ENCODE data around the gene GPA33.

The GPA33 gene

DNA sequence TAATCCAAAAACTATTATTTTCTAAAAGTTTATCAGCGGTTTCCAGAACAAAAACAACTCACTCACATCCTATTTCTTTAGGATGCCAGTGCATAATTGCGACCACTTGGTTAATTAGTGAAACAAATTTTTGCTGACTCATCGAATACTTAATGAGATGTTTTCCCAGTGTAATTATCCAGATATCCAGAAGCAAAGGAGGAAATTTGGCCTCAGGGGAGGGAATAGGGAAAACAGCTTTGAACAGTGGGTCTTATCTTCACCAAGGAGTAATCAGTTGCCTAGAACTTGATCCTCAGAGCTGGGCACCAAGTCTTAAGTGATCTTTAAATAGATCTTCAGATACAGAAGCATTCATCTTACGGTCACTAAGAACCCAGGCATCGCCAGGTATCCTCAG, 28.0 kb upstream of the GPA33 start:
- H4K20me1 ChIP-seq, result no peaks in the 10 kb centered on the region
- no peak overlapping the region for H3K9ac ChIP-seq
- no peaks in the 10 kb centered on the region for H3K4me1 ChIP-seq
- H3K36me3 ChIP-seq, result no peaks in the 10 kb centered on the region
- no peak for TF ChIP-seq Cebpa-rat (IDR thresholded peaks at IDR 0.05)
- peaks cover 9% of the 10 kb centered on the region for H3K27me3 ChIP-seq
- H3K4me2 ChIP-seq, result no peak overlapping the region
- no peak overlapping the region for H3K4me3 ChIP-seq
- no peaks in the 10 kb centered on the region; the same call in 1 of the 2 replicates for H3K9me3 ChIP-seq
- no peak overlapping the region for H3K27ac ChIP-seq

DNA sequence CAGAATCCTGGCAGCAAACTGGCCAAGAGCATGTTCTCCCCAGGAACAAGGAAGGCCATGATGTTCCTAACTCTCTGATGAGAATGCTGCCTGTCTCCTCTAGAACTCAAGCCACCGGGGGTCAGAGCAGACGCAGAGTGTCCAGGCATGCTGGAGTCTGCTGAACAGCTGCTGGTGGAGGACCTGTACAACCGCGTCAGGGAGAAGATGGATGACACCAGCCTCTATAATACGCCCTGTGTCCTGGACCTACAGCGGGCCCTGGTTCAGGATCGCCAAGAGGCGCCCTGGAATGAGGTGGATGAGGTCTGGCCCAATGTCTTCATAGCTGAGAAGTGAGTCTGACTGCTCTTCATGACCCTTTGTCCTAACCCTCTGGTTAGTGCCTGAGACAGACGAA, 27.0 kb upstream of the GPA33 start:
- peaks cover 2% of the 10 kb centered on the region for H3K9me3 ChIP-seq
- no peak overlapping the region for H3K4me3 ChIP-seq
- no peak for TF ChIP-seq Cebpa-rat (IDR thresholded peaks at IDR 0.05)
- H3K27ac ChIP-seq, result no peak overlapping the region
- peaks cover 9% of the 10 kb centered on the region for H3K27me3 ChIP-seq
- no peak overlapping the region for H3K4me2 ChIP-seq
- no peaks in the 10 kb centered on the region for H3K4me1 ChIP-seq
- no peaks in the 10 kb centered on the region for H4K20me1 ChIP-seq
- no peak overlapping the region for H3K9ac ChIP-seq
- H3K36me3 ChIP-seq, result no peaks in the 10 kb centered on the region

DNA sequence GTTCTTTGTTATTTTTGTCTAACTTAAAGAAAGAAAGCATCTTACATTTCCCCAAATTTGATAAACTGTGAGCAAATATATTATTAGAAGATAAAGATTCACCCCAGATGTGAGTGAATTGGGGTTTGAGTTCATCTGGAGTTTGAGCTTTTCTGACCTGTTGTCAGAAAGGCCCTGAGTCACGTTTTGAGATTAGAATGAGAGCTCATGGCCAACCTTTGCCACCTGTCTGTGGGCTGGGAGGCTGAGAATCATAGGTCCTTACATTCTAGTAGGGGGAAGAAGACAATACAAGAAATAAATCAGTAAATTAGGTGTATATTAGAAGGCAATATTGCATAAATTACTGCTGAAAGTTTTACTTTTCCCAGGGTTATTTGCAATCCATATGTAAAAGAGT, 26.0 kb upstream of the GPA33 start:
- TF ChIP-seq Cebpa-rat (IDR thresholded peaks at IDR 0.05), result no peak
- Histone ChIP-seq H3K4me2 (no peak overlapping the region), H3K27me3 (peaks cover 3% of the 10 kb centered on the region), H3K27ac (no peak overlapping the region), H4K20me1 (no peaks in the 10 kb centered on the region), H3K4me1 (no peaks in the 10 kb centered on the region), H3K36me3 (no peaks in the 10 kb centered on the region), H3K4me3 (no peak overlapping the region), H3K9ac (no peak overlapping the region), H3K9me3 (peaks cover 10% of the 10 kb centered on the region)

DNA sequence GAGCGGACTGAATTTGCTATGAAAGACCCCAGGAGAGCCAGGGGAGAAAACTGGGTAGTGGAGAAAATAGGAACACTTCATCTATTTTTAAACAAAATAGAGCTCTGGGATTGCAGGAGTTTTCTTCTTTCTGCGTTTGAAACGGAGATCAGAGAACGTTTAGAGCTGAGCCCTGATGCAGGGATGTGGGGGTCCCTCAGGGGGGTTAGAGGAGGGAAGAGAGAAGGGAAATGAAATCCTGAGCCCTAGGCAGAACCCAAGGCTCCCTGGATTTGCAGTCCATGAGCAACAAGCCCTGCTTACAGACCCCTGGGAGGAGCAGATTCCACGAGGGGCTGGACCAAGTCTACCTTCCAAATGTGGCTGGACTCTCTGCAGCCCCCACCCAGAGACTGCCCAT, 25.5 kb upstream of the GPA33 start:
- Histone ChIP-seq H3K9me3 (peaks cover 15% of the 10 kb centered on the region), H4K20me1 (no peaks in the 10 kb centered on the region), H3K36me3 (no peaks in the 10 kb centered on the region)

DNA sequence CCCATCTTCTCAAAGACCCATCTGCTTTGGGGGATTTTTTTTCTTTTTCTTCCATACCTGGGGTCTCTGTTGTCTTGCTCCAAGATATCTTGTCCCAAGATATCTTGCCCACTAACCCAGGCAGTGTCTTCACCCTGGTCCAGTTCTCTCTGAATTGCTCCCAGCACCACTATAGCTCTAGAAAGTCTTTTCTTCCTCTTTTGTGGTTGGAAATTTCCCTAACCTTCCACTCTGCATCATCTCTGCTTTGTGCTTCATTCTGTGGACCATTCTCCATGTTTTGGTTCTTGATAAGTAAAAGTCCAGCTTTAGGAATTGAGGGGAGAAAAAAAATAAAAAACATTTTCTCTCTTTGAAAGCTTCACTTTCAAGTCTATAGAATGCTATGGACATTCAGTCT, 24.5 kb upstream of the GPA33 start:
- H3K4me2 ChIP-seq, result no peak overlapping the region
- H3K9ac ChIP-seq, result no peak overlapping the region
- no peaks in the 10 kb centered on the region for H4K20me1 ChIP-seq
- peaks cover 23% of the 10 kb centered on the region for H3K9me3 ChIP-seq
- no peak for TF ChIP-seq Cebpa-rat (IDR thresholded peaks at IDR 0.05)
- H3K27me3 ChIP-seq, result no peaks in the 10 kb centered on the region
- peaks cover 14% of the 10 kb centered on the region for H3K4me1 ChIP-seq
- H3K36me3 ChIP-seq, result no peaks in the 10 kb centered on the region
- no peak overlapping the region for H3K4me3 ChIP-seq
- no peak overlapping the region for H3K27ac ChIP-seq

More for the DNA sequence above, 25.5 kb upstream of the GPA33 start:
- Histone ChIP-seq H3K27me3 (no peaks in the 10 kb centered on the region), H3K4me2 (no peak overlapping the region), H3K4me3 (no peak overlapping the region), H3K9ac (no peak overlapping the region), H3K27ac (no peak overlapping the region), H3K4me1 (peaks cover 4% of the 10 kb centered on the region)
- TF ChIP-seq Cebpa-rat (IDR thresholded peaks at IDR 0.05), result no peak

DNA sequence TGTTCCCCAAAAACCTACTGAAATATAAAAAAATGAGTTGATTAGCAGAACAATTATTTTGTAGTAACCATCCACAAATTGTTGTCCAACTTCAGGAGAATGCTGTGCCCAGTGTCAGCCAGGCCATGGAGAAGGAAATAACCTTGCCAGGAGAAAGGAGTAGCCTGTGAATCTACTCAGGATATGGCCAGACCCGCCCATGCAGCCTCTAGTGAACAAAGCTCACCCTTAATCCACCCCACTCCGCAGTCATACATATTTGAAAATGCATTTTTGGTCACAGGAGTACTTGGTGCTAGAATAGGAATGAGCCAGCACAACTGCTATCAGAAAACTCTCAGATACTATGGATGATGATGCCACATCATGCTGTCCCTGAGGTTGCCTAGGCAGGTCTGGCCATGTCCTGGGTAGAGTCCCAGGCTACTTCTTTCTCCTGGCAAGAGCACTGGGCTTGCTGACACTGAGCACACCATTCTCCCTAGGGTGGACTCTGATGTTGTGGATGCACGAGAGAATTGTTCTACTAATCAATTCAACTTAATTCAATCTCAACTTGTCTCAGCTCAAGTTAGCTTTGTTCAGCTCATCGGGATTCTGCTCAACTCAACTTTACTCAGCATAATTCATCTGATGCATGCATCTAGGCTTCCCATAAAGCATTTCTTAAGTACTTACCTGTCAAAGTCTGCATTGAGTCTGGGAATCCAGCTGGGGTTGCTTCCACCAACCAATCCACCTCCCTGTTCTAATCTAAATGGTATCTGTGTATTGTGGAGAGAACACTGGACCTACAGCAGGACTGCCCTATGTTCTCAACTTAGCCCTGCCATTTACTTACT, 21.9 kb upstream of the GPA33 start:
- no peak for TF ChIP-seq Cebpa-rat (IDR thresholded peaks at IDR 0.05)
- Histone ChIP-seq H3K9me3 (peaks cover 23% of the 10 kb centered on the region), H3K27me3 (no peaks in the 10 kb centered on the region), H3K4me3 (no peak overlapping the region), H3K27ac (no peak overlapping the region), H3K9ac (no peak overlapping the region), H4K20me1 (no peaks in the 10 kb centered on the region), H3K4me2 (no peak overlapping the region), H3K4me1 (peaks cover 34% of the 10 kb centered on the region), H3K36me3 (no peaks in the 10 kb centered on the region)

DNA sequence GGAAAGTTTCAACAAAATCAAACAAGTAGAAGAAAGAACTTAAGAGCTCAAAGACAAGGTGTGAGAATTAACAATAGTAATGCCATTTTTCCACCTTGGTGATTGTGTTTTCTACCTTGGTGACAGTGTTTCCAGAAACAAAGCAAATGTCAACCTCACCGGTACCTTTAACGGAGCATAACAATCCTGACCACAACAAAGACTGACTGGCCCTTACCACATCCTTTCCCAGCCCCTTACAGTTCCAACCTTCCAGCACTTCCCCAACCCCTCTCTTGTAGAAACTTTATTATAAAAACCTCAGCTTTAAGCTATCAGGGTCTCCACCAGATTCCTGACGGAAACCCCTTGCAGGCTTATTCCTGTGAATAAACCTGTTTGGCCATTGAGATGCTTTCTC, 20.4 kb upstream of the GPA33 start:
- Histone ChIP-seq H3K4me3 (no peak overlapping the region), H3K27me3 (no peaks in the 10 kb centered on the region), H3K27ac (no peak overlapping the region), H3K4me1 (peaks cover 40% of the 10 kb centered on the region), H4K20me1 (no peaks in the 10 kb centered on the region), H3K9ac (no peak overlapping the region), H3K4me2 (peak overlapping the region; percentile 48), H3K36me3 (no peaks in the 10 kb centered on the region), H3K9me3 (peaks cover 23% of the 10 kb centered on the region)
- no peak for TF ChIP-seq Cebpa-rat (IDR thresholded peaks at IDR 0.05)

DNA sequence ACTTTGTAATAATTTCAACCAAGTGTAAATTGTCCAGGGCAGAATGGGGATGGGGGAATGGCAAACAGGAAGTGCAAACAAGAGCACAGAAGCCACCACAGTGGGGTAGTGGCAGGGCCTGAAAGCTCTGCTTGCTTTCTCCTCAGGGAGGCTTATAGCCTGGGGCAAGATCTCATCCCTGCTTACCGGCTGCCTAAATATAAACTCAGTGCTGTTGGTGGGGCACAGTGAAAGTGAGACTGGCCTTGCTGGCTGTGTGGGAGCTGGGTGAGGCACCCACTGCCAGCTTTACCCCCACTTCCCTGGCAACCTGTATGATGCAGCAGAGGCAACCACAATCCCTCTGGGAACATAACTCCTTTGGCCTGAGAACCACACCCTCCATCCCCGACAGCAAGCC, 18.9 kb upstream of the GPA33 start:
- Histone ChIP-seq H3K27me3 (no peaks in the 10 kb centered on the region), H3K4me1 (peaks cover 55% of the 10 kb centered on the region), H4K20me1 (no peaks in the 10 kb centered on the region), H3K4me2 (peak overlapping the region; percentile 75), H3K27ac (peak overlapping the region; percentile 57), H3K9ac (peak overlapping the region; percentile 50), H3K36me3 (no peaks in the 10 kb centered on the region), H3K4me3 (0 out of 2 replicates have a peak overlapping the region, but pooled peaks have one; percentile 1), H3K9me3 (peaks cover 23% of the 10 kb centered on the region)
- no peak for TF ChIP-seq Cebpa-rat (IDR thresholded peaks at IDR 0.05)

DNA sequence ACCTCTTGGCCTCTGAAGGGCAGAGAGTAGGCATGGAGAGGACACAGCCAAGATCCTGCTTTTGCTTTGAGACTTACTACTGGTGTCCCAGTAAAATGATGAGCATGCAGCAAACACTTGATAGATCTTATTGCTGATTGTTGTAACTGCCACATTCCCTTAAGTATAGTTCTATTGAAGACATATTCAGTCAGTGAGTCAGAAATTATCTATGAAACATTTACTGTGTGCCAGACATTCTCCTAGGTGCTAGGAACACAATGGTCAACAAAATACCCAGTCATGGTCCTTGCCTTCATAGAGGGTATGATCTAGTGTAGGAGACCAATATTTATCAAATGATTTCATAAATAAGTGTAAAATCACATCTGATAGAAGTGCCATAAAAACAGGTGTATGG, 17.3 kb upstream of the GPA33 start:
- TF ChIP-seq Cebpa-rat (IDR thresholded peaks at IDR 0.05), result no peak
- Histone ChIP-seq H3K4me1 (peaks cover 60% of the 10 kb centered on the region), H3K4me3 (no peak overlapping the region), H3K9me3 (peaks cover 23% of the 10 kb centered on the region), H3K9ac (no peak overlapping the region), H4K20me1 (no peaks in the 10 kb centered on the region), H3K27me3 (no peaks in the 10 kb centered on the region), H3K36me3 (no peaks in the 10 kb centered on the region), H3K27ac (no peak overlapping the region), H3K4me2 (no peak overlapping the region)

DNA sequence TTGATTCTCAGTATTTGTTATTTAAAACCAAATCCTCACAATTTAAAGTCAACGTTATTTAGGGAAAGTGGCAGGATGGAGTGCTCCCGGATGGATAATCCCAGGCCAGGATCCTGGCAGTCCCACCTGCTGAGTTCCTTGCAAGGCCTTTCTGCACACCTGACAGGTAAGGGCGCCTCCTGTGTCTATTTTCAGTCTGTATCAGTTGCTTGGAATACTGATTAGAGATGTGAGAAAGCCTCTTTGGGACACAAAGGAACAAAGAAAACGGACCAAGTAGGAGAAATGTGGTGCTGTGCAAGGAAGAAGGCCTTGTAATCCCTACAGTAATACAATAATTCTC, 15.9 kb upstream of the GPA33 start:
- Histone ChIP-seq H3K9ac (no peak overlapping the region), H4K20me1 (no peaks in the 10 kb centered on the region), H3K9me3 (peaks cover 12% of the 10 kb centered on the region), H3K27me3 (no peaks in the 10 kb centered on the region), H3K4me3 (no peak overlapping the region), H3K27ac (no peak overlapping the region), H3K4me2 (peak overlapping the region; percentile 68; the same call in 1 of the 2 replicates), H3K36me3 (no peaks in the 10 kb centered on the region), H3K4me1 (peaks cover 60% of the 10 kb centered on the region)
- TF ChIP-seq Cebpa-rat (IDR thresholded peaks at IDR 0.05), result no peak
